ENCODE measurements around the gene ELL. TPM values are rescaled to one million over a fixed set of nuclear protein-coding genes. Genes with fewer than 3 reads are reported as not detected.

The ELL gene
- total RNA-seq, 1 experiment from 2014 or later, result 18.6 TPM

- ChIA-PET CTCF (no interaction called here), POLR2A (no interaction called here)
- Histone ChIP-seq H3K4me3 (ENCODE audit: low read depth in 2 of 2, low read length in 2 of 2) (no peak overlapping the region), H3K27me3 (ENCODE audit: control insufficient read depth, insufficient read depth, low read length) (no peaks in the 10 kb centered on the region), H3K36me3 (ENCODE audit: control insufficient read depth, insufficient read depth, low read length) (no peaks in the 10 kb centered on the region), H3K9me3 (ENCODE audit: control insufficient read depth, insufficient read depth, low read depth, low read length) (no peaks in the 10 kb centered on the region), H3K27ac (ENCODE audit: low read length) (no peak overlapping the region), H3K4me1 (ENCODE audit: control insufficient read depth, insufficient read depth, low read length) (peaks cover 28% of the 10 kb centered on the region)
- DNase-seq (ENCODE audit: low read depth, low spot score) (no peak), ATAC-seq (no peak)
- no TSS peak for BruUV-seq (replicated peaks)
- in situ Hi-C loops (cut with HindIII; ENCODE audit: low pct_unique_long_range_greater_than_20kb, low sequenced_read_pairs), result no loop called here
- intact Hi-C loops (cut with micrococcal nuclease; ENCODE audit: unreplicated experiment), result no loop called here
- TF ChIP-seq SIN3A (IDR thresholded peaks at IDR 0.05; ENCODE audit: borderline replicate concordance, insufficient read depth, low read depth, low read length) (no peak), POLR2AphosphoS5 (IDR thresholded peaks at IDR 0.05; ENCODE audit: low read depth, low read length) (no peak), TCF7L2 (IDR thresholded peaks at IDR 0.05; ENCODE audit: low read depth, low read length) (no peak), REST (IDR thresholded peaks at IDR 0.05; ENCODE audit: insufficient read depth in 1 of 2, low read depth in 2 of 2, low read length in 1 of 2) (no peak)
- TF ChIP-seq, protein P1, sequence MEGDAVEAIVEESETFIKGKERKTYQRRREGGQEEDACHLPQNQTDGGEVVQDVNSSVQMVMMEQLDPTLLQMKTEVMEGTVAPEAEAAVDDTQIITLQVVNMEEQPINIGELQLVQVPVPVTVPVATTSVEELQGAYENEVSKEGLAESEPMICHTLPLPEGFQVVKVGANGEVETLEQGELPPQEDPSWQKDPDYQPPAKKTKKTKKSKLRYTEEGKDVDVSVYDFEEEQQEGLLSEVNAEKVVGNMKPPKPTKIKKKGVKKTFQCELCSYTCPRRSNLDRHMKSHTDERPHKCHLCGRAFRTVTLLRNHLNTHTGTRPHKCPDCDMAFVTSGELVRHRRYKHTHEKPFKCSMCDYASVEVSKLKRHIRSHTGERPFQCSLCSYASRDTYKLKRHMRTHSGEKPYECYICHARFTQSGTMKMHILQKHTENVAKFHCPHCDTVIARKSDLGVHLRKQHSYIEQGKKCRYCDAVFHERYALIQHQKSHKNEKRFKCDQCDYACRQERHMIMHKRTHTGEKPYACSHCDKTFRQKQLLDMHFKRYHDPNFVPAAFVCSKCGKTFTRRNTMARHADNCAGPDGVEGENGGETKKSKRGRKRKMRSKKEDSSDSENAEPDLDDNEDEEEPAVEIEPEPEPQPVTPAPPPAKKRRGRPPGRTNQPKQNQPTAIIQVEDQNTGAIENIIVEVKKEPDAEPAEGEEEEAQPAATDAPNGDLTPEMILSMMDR (IDR thresholded peaks at IDR 0.05), result no peak
These were observed 78.5 kb downstream of the ELL start for GRCh38 chr19:18443406-18443805.

GRCh38 chr19:18442941-18443340 lies 78.9 kb downstream of the ELL start:
- no peak for TF ChIP-seq REST (IDR thresholded peaks at IDR 0.05; ENCODE audit: insufficient read depth in 1 of 2, low read depth in 2 of 2, low read length in 1 of 2)
- TF ChIP-seq TCF7L2 (IDR thresholded peaks at IDR 0.05; ENCODE audit: low read depth, low read length), result no peak
- TF ChIP-seq POLR2AphosphoS5 (IDR thresholded peaks at IDR 0.05; ENCODE audit: low read depth, low read length), result no peak
- TF ChIP-seq, protein P1 (IDR thresholded peaks at IDR 0.05), result no peak
- TF ChIP-seq SIN3A (IDR thresholded peaks at IDR 0.05; ENCODE audit: borderline replicate concordance, insufficient read depth, low read depth, low read length), result no peak
- DNase-seq (ENCODE audit: low read depth, low spot score) (no peak), ATAC-seq (no peak)
- in situ Hi-C loops (cut with HindIII; ENCODE audit: low pct_unique_long_range_greater_than_20kb, low sequenced_read_pairs) (no loop called here), intact Hi-C loops (cut with micrococcal nuclease; ENCODE audit: unreplicated experiment) (no loop called here)
- no peak overlapping the region for H3K4me3 ChIP-seq (ENCODE audit: low read depth in 2 of 2, low read length in 2 of 2)
- ChIA-PET CTCF (no interaction called here), POLR2A (no interaction called here)
- BruUV-seq (replicated peaks), result no TSS peak
- no peaks in the 10 kb centered on the region for H3K27me3 ChIP-seq (ENCODE audit: control insufficient read depth, insufficient read depth, low read length)
- no peak overlapping the region for H3K27ac ChIP-seq (ENCODE audit: low read length)
- no peaks in the 10 kb centered on the region for H3K9me3 ChIP-seq (ENCODE audit: control insufficient read depth, insufficient read depth, low read depth, low read length)
- H3K36me3 ChIP-seq (ENCODE audit: control insufficient read depth, insufficient read depth, low read length), result no peaks in the 10 kb centered on the region
- H3K4me1 ChIP-seq (ENCODE audit: control insufficient read depth, insufficient read depth, low read length), result peaks cover 31% of the 10 kb centered on the region
